ENCODE data around the gene RNF207. TPM values are rescaled to one million over a fixed set of nuclear protein-coding genes. Genes with fewer than 3 reads are reported as not detected.

Gene RNF207
- total RNA-seq, 4 donors from 2014 or later: 3.0 to 34.1 (median 18.3) TPM

DNA sequence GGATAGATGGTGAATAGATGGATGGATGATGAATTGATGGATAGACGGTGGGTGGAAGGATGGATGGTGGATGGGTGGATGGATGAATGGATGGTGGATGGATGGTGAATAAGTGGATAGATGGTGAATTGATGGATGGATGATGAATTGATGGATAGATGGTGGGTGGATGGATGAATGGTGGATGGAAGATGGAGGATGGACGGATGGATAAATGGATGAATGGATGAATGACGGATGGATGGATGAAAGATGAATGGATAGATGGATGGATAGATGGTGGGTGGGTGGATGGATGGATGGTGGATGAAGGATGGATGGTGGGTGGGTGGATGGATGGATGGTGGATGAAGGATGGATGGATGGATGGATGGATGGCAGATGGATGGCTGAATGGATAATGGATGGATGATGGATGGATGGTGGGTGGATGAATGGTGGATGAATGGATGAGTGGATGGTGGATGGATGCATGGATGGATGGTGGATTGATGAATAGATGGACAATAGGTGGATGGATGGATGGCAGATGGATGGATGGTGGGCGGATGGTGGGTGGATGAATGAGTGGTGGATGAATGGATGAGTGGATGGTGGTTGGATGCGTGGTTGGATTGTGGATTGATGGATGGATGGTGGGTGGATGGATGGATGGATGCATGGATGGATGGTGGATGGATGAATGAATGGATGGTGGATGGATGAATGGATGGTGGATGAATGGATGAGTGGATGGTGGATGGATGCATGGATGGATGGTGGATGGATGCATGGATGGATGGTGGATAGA lies 31.1 kb upstream of the RNF207 start:
- H3K4me3 ChIP-seq: no peak overlapping the region
- ATAC-seq: no peak
- no peak overlapping the region for H3K27ac ChIP-seq
- no peaks in the 10 kb centered on the region for H3K36me3 ChIP-seq
- TF ChIP-seq EP300 (IDR thresholded peaks at IDR 0.05) (no peak), POLR2AphosphoS5 (IDR thresholded peaks at IDR 0.05) (no peak), POLR2A (IDR thresholded peaks at IDR 0.05) (no peak)
- TF ChIP-seq, protein P1, sequence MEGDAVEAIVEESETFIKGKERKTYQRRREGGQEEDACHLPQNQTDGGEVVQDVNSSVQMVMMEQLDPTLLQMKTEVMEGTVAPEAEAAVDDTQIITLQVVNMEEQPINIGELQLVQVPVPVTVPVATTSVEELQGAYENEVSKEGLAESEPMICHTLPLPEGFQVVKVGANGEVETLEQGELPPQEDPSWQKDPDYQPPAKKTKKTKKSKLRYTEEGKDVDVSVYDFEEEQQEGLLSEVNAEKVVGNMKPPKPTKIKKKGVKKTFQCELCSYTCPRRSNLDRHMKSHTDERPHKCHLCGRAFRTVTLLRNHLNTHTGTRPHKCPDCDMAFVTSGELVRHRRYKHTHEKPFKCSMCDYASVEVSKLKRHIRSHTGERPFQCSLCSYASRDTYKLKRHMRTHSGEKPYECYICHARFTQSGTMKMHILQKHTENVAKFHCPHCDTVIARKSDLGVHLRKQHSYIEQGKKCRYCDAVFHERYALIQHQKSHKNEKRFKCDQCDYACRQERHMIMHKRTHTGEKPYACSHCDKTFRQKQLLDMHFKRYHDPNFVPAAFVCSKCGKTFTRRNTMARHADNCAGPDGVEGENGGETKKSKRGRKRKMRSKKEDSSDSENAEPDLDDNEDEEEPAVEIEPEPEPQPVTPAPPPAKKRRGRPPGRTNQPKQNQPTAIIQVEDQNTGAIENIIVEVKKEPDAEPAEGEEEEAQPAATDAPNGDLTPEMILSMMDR (IDR thresholded peaks at IDR 0.05): no peak
- H3K9me3 ChIP-seq: no peaks in the 10 kb centered on the region
- WGBS, 2 donors (ENCODE audit: low coverage in 1 of 2): 88 to 90% methylated on average over 5 of the region's 5 CpGs
- H3K27me3 ChIP-seq: peaks cover 79% of the 10 kb centered on the region
- H3K4me1 ChIP-seq: peaks cover 0 to 18% (median 11%) of the 10 kb centered on the region in 3 donors

DNA sequence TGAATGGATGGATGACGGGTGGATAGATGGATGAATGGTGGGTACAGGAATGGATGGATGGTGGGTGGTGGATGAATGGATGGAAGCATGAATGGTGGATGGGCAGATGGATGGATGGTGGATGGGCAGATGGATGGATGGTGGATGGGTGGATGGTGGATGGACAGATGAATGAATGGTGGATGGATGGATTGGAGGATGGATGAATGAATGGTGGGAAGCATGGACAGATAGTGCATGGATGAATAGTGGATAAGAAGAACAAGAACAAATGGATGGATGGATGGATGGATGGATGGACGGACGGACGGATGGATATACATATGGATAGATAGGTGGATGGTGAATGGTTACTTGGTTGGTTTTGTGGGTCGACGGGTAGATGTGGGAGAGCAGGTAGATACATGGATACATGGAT lies 30.5 kb upstream of the RNF207 start:
- Histone ChIP-seq H3K27me3 (peaks cover 79% of the 10 kb centered on the region), H3K4me1 (peaks cover 0 to 24% (median 11%) of the 10 kb centered on the region in 3 donors), H3K27ac (no peak overlapping the region), H3K4me3 (no peak overlapping the region), H3K36me3 (no peaks in the 10 kb centered on the region), H3K9me3 (no peaks in the 10 kb centered on the region)
- ATAC-seq: no peak
- TF ChIP-seq EP300 (IDR thresholded peaks at IDR 0.05) (no peak), POLR2A (IDR thresholded peaks at IDR 0.05) (no peak), POLR2AphosphoS5 (IDR thresholded peaks at IDR 0.05) (no peak)
- TF ChIP-seq, protein P1 (IDR thresholded peaks at IDR 0.05): no peak
- 88 to 93% methylated on average over 6 of the region's 6 CpGs for WGBS, 2 donors (ENCODE audit: low coverage in 1 of 2)

DNA sequence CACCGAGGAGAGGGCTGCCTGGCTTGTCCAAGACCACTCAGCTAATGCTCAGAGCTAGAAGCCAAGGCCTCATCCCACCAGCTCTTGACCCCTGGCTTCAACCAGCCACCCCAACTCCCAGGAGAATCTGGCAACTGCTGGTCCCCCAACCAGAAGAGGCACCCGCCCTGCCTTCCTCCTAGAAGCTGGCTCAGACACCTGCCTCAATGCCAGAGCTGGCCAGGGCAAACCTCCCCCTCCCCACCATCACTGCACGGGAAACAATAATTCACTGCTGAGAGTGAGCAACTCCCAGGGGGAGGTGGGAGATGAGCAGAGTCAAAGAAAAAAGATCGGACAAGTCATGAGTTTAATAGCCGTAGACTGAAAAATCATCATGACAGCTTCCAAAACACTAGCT lies 29.1 kb upstream of the RNF207 start:
- peaks cover 0 to 36% (median 18%) of the 10 kb centered on the region in 3 donors for H3K4me1 ChIP-seq
- 73 to 83% methylated on average over 1 to 2 of the region's 5 CpGs for WGBS, 2 donors (ENCODE audit: low coverage in 1 of 2)
- H3K4me3 ChIP-seq: no peak overlapping the region
- no peaks in the 10 kb centered on the region for H3K9me3 ChIP-seq
- no peak overlapping the region for H3K27ac ChIP-seq
- H3K27me3 ChIP-seq: peaks cover 71% of the 10 kb centered on the region
- ATAC-seq: no peak
- no peak for TF ChIP-seq POLR2AphosphoS5 (IDR thresholded peaks at IDR 0.05)
- TF ChIP-seq, protein P1 (IDR thresholded peaks at IDR 0.05): no peak
- TF ChIP-seq EP300 (IDR thresholded peaks at IDR 0.05): no peak
- no peaks in the 10 kb centered on the region for H3K36me3 ChIP-seq

GRCh38 chr1:6177681-6178380 lies 28.1 kb upstream of the RNF207 start:
- Histone ChIP-seq H3K36me3 (no peaks in the 10 kb centered on the region), H3K9me3 (no peaks in the 10 kb centered on the region), H3K4me3 (no peak overlapping the region), H3K4me1 (peaks cover 0 to 36% (median 18%) of the 10 kb centered on the region in 3 donors), H3K27me3 (peaks cover 62% of the 10 kb centered on the region), H3K27ac (no peak overlapping the region)
- 56 to 81% methylated on average over 3 to 8 of the region's 18 CpGs for whole genome bisulfite sequencing, 2 donors (ENCODE audit: low coverage in 1 of 2)
- no peak for ATAC-seq
- TF ChIP-seq POLR2A (IDR thresholded peaks at IDR 0.05) (no peak), POLR2AphosphoS5 (IDR thresholded peaks at IDR 0.05) (no peak), EP300 (IDR thresholded peaks at IDR 0.05) (no peak)
- TF ChIP-seq, protein P1 (IDR thresholded peaks at IDR 0.05): no peak
